KMS-11 (cell line): ENCODE measurements around the gene NIPSNAP2.
"Not testable (repeated sequence)": the region's sequence is repeated elsewhere in the genome, so short reads cannot be mapped to it uniquely, and the experiment has no call there.

Experiments
- H2AFZ ChIP-seq: fragments of 200-600 bp; sonication (generic); 2 replicates; pipeline ENCODE4 v1.6.1; 2016; ENCODE audit warnings: antibody characterized with exemption, mixed run types, low read depth
- H3K27ac ChIP-seq: fragments of 200-600 bp; sonication (generic); 2 replicates; pipeline ENCODE4 v1.6.1; 2016; ENCODE audit warnings: mild to moderate bottlenecking, mixed run types
- H3K27me3 ChIP-seq: fragments of 200-600 bp; sonication (generic); 2 replicates; pipeline ENCODE4 v1.6.1; 2017; ENCODE audit warnings: mild to moderate bottlenecking, low read depth, mixed run types, moderate library complexity; ENCODE audit not compliant: insufficient read depth
- H3K36me3 ChIP-seq: fragments of 200-600 bp; sonication (generic); 2 replicates; pipeline ENCODE4 v1.6.1; 2017; ENCODE audit warnings: mild to moderate bottlenecking, mixed run types; ENCODE audit not compliant: insufficient read depth
- H3K4me1 ChIP-seq: fragments of 200-600 bp; sonication (generic); 2 replicates; pipeline ENCODE4 v1.6.1; 2016; ENCODE audit warnings: mild to moderate bottlenecking, low read depth, mixed run types; ENCODE audit not compliant: poor library complexity, severe bottlenecking
- H3K4me2 ChIP-seq: fragments of 200-600 bp; sonication (generic); 2 replicates; pipeline ENCODE4 v1.7.0; 2016; ENCODE audit warnings: mild to moderate bottlenecking, mixed run types
- H3K4me3 ChIP-seq: fragments of 200-600 bp; sonication (generic); IDR thresholded peaks from 2 replicates; pipeline ENCODE4 v1.6.1; 2017; ENCODE audit warnings: low read depth, low read length, mixed read lengths; ENCODE audit not compliant: insufficient read depth
- H3K79me2 ChIP-seq: fragments of 200-600 bp; sonication (generic); 2 replicates; pipeline ENCODE4 v1.6.1; 2016; ENCODE audit warnings: low read depth, mixed run types; ENCODE audit not compliant: insufficient read depth
- H3K9ac ChIP-seq: fragments of 200-600 bp; sonication (generic); 2 replicates; pipeline ENCODE4 v1.6.1; 2016; ENCODE audit warnings: mild to moderate bottlenecking, mixed run types
- H4K20me1 ChIP-seq: fragments of 200-600 bp; sonication (generic); 2 replicates; pipeline ENCODE4 v1.6.1; 2016; ENCODE audit warnings: mild to moderate bottlenecking, mixed run types; ENCODE audit not compliant: insufficient read depth
- CTCF ChIP-seq: fragments of 200-600 bp; sonication (generic); conservative IDR thresholded peaks from 2 replicates; pipeline ENCODE4 v1.6.1; 2017; ENCODE audit warnings: low read depth, mild to moderate bottlenecking, antibody characterized with exemption, low read length, moderate library complexity, mixed read lengths

NIPSNAP2 gene

GRCh38 chr7:56040730-56041129 lies 76.3 kb downstream of the NIPSNAP2 start:
- Histone ChIP-seq H3K27ac (no peak overlapping the region), H3K9ac (no peak overlapping the region), H3K36me3 (no peaks in the 10 kb centered on the region), H4K20me1 (no peaks in the 10 kb centered on the region), H3K4me1 (no peaks in the 10 kb centered on the region), H3K27me3 (no peaks in the 10 kb centered on the region), H3K4me3 (no peak overlapping the region), H2AFZ (no peak overlapping the region), H3K79me2 (no peaks in the 10 kb centered on the region), H3K4me2 (no peak overlapping the region)
- TF ChIP-seq CTCF, result no peak

DNA sequence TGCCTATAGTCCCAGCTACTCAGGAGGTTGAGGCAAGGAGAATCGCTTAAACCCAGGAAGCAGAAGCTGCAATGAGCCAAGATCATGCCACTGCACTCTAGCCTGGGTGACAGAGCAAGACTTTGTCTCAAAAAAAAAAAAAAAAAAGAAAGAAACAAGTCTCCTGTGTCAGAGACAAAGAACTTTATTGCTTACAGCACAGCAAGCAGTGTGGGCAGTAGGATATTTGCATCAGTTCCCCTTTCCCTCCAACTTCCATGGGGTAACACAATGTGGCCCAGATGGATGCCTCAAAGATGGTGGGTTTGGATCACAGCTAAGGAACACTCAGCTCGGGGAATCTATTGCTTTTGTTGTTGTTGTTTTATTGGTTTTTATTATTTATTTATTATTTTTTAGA lies 81.4 kb downstream of the NIPSNAP2 start:
- H3K9ac ChIP-seq, H2AFZ ChIP-seq, H3K27ac ChIP-seq, H3K4me2 ChIP-seq, H3K36me3 ChIP-seq, H3K27me3 ChIP-seq, H3K4me3 ChIP-seq, H4K20me1 ChIP-seq: not testable (repeated sequence)
- H3K79me2 ChIP-seq, result peaks cover 13% of the 10 kb centered on the region
- peaks cover 14% of the 10 kb centered on the region for H3K4me1 ChIP-seq

GRCh38 chr7:56046721-56047445 lies 82.5 kb downstream of the NIPSNAP2 start:
- Histone ChIP-seq H3K36me3 (no peaks in the 10 kb centered on the region), H3K27me3 (no peaks in the 10 kb centered on the region), H3K4me3 (no peak overlapping the region), H3K4me2 (no peak overlapping the region), H3K9ac (no peak overlapping the region), H4K20me1 (no peaks in the 10 kb centered on the region), H3K4me1 (peaks cover 14% of the 10 kb centered on the region), H3K27ac (no peak overlapping the region), H2AFZ (no peak overlapping the region), H3K79me2 (peaks cover 20% of the 10 kb centered on the region)
- TF ChIP-seq CTCF, result no peak

- not testable (repeated sequence) for H3K36me3 ChIP-seq, H4K20me1 ChIP-seq, H3K27me3 ChIP-seq, H3K27ac ChIP-seq, H2AFZ ChIP-seq, H3K4me2 ChIP-seq, H3K9ac ChIP-seq, H3K4me3 ChIP-seq
- Histone ChIP-seq H3K79me2 (peaks cover 27% of the 10 kb centered on the region), H3K4me1 (peaks cover 14% of the 10 kb centered on the region)
These were observed 83.2 kb downstream of the NIPSNAP2 start for GRCh38 chr7:56047446-56048116.

DNA sequence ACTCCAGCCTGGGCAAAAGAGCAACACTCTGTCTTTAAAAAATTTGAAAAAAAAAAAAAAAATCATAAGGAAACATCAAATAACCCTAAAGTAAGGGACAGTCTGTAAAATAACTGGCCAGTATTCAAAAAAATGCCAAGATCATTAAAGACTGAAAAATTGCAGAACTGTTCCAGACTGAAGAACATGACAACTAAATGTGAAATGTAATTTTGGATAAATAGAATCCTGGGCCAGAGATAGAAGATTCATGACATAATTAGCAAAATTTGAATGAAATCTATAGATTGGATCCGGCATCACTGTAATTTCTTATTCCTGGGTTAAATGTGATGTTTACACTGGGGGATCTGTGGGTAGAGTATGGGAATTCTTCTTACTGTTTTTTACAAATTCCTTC lies 83.9 kb downstream of the NIPSNAP2 start:
- H3K4me1 ChIP-seq, result peaks cover 20% of the 10 kb centered on the region
- H3K4me2 ChIP-seq, result no peak overlapping the region
- H3K27ac ChIP-seq, result no peak overlapping the region
- no peak overlapping the region for H3K9ac ChIP-seq
- TF ChIP-seq CTCF, result no peak
- no peaks in the 10 kb centered on the region for H4K20me1 ChIP-seq
- H3K27me3 ChIP-seq, result no peaks in the 10 kb centered on the region
- H3K36me3 ChIP-seq, result no peaks in the 10 kb centered on the region; the same call in 1 of the 2 replicates
- peaks cover 34% of the 10 kb centered on the region for H3K79me2 ChIP-seq
- H3K4me3 ChIP-seq, result no peak overlapping the region
- H2AFZ ChIP-seq, result no peak overlapping the region

- not testable (repeated sequence) for H4K20me1 ChIP-seq, H3K27ac ChIP-seq, H3K4me3 ChIP-seq, H3K4me2 ChIP-seq, H3K36me3 ChIP-seq, H3K27me3 ChIP-seq, H3K9ac ChIP-seq, H2AFZ ChIP-seq
- Histone ChIP-seq H3K4me1 (peaks cover 25% of the 10 kb centered on the region), H3K79me2 (peaks cover 39% of the 10 kb centered on the region)
These were observed 84.4 kb downstream of the NIPSNAP2 start for GRCh38 chr7:56048763-56049162.
